HG03280 (cell line): ENCODE measurements around the gene IRX2.

ENCODE experiments used
- ATAC-seq: cut with Tn5 transposase; IDR thresholded peaks from one replicate; pipeline ENCODE4 v1.9.1; 2021; ENCODE audit warnings: mild to moderate bottlenecking, moderate library complexity; ENCODE audit not compliant: unreplicated experiment

IRX2 gene

GRCh38 chr5:2751592-2752021 lies at the start of gene IRX2:
IRX2 (minus strand) TSS chr5:2751677; CDS start chr5:2751413, 264 bp downstream.
- ATAC-seq: no peak

GRCh38 chr5:2800035-2800434 lies 48.6 kb upstream of the IRX2 start:
- no peak for ATAC-seq

GRCh38 chr5:2797981-2798380 lies 46.5 kb upstream of the IRX2 start:
- ATAC-seq: no peak

- ATAC-seq: no peak
Measured at GRCh38 chr5:2797160-2797559, 45.7 kb upstream of the IRX2 start.

- ATAC-seq: no peak
Measured at GRCh38 chr5:2783223-2783622, 31.7 kb upstream of the IRX2 start.

GRCh38 chr5:2782658-2783057 lies 31.2 kb upstream of the IRX2 start:
- no peak for ATAC-seq

GRCh38 chr5:2780421-2781171 lies 29.1 kb upstream of the IRX2 start:
- ATAC-seq: no peak

GRCh38 chr5:2779459-2779858 lies 28.0 kb upstream of the IRX2 start:
- ATAC-seq: no peak

GRCh38 chr5:2776337-2777302 lies 25.1 kb upstream of the IRX2 start:
- ATAC-seq: no peak

- no peak for ATAC-seq
Measured at GRCh38 chr5:2773327-2773726, 21.9 kb upstream of the IRX2 start.

GRCh38 chr5:2767089-2767488 lies 15.6 kb upstream of the IRX2 start:
- ATAC-seq: no peak

- ATAC-seq: no peak
Measured at GRCh38 chr5:2764581-2764980, 13.1 kb upstream of the IRX2 start.

- ATAC-seq: no peak
Measured at GRCh38 chr5:2763533-2763794, 12.0 kb upstream of the IRX2 start.

- ATAC-seq: no peak
Measured at GRCh38 chr5:2762744-2763532, 11.5 kb upstream of the IRX2 start.

GRCh38 chr5:2761921-2762488 lies 10.5 kb upstream of the IRX2 start:
- ATAC-seq: no peak

- no peak for ATAC-seq
Measured at GRCh38 chr5:2759696-2760461, 8.4 kb upstream of the IRX2 start.

GRCh38 chr5:2759091-2759490 lies 7.6 kb upstream of the IRX2 start:
- ATAC-seq: no peak

GRCh38 chr5:2758632-2759031 lies 7.2 kb upstream of the IRX2 start:
- no peak for ATAC-seq

GRCh38 chr5:2757563-2758351 lies 6.3 kb upstream of the IRX2 start:
- no peak for ATAC-seq
